DND-41 (cell line): ENCODE measurements around the gene CCDC51.

Experiments
- EZH2 ChIP-seq: IDR thresholded peaks from 3 replicates; pipeline ENCODE4 v1.6.1; 2012; ENCODE audit warnings: borderline replicate concordance, low read depth, mild to moderate bottlenecking, moderate library complexity, low read length, inconsistent platforms; ENCODE audit not compliant: severe bottlenecking
- TF ChIP-seq, protein P1 (sequence below): IDR thresholded peaks from 2 replicates; pipeline ENCODE4 v1.5.1; 2012; ENCODE audit warnings: borderline replicate concordance, low read length, moderate library complexity, mild to moderate bottlenecking; ENCODE audit not compliant: poor library complexity, severe bottlenecking; ENCODE audit errors: extremely low read depth

DNA sequence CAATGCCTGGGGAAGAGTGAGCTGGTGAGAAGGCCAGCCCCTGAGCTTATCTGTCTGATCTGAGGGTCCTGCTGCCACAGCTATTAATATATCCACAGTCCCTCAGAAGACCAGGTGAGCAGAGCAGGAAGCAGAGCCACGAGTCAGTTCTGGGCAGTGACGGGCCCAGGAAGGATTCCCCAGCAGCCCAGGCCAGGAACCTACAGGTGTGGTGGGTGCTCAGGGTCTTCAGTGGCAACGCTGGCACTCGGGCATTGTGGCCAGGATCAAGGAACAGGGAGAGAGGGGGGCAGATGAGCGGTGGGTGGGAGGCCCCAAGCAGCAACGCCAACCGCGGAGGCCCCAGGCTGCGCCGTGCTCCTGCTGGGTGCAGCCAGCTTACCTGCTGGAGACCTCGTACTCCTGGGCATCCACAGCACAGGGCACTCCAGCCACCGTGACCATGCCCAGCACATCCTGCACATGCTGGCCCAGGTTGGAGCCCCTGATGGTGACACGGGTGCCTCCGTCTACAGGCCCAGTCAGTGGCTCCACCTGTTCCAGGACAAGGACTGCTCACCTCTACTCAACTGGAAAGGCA lies 22.3 kb downstream of the CCDC51 start:
- TF ChIP-seq, protein P1, sequence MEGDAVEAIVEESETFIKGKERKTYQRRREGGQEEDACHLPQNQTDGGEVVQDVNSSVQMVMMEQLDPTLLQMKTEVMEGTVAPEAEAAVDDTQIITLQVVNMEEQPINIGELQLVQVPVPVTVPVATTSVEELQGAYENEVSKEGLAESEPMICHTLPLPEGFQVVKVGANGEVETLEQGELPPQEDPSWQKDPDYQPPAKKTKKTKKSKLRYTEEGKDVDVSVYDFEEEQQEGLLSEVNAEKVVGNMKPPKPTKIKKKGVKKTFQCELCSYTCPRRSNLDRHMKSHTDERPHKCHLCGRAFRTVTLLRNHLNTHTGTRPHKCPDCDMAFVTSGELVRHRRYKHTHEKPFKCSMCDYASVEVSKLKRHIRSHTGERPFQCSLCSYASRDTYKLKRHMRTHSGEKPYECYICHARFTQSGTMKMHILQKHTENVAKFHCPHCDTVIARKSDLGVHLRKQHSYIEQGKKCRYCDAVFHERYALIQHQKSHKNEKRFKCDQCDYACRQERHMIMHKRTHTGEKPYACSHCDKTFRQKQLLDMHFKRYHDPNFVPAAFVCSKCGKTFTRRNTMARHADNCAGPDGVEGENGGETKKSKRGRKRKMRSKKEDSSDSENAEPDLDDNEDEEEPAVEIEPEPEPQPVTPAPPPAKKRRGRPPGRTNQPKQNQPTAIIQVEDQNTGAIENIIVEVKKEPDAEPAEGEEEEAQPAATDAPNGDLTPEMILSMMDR = no peak
- TF ChIP-seq EZH2 = no peak
